ENCODE measurements around the gene ERGIC1. TPM values are rescaled to one million over a fixed set of nuclear protein-coding genes. Genes with fewer than 3 reads are reported as not detected.

The ERGIC1 gene
- total RNA-seq, 1 experiment from 2014 or later = 77.0 TPM

- Mint-ChIP-seq H3K27ac (no peak overlapping the region), H3K36me3 (ENCODE audit: insufficient read depth in 1 of 3, low read depth in 3 of 3) (peaks cover 0 to 7% (median 0%) of the 10 kb centered on the region in 3 experiments; a peak in 2 of 7 replicates), H3K27me3 (ENCODE audit: low read depth) (no peaks in the 10 kb centered on the region), H3K4me3 (no peak overlapping the region), H3K9me3 (no peaks in the 10 kb centered on the region), H3K4me1 (peaks cover 6% of the 10 kb centered on the region in 2 experiments)
- no peak overlapping the region for H3K9ac ChIP-seq (ENCODE audit: extremely low read depth, insufficient read length, low read length)
- peaks cover 5% of the 10 kb centered on the region for H3K79me1 ChIP-seq (ENCODE audit: insufficient read depth, low read depth, low read length, poor library complexity, severe bottlenecking)
- H3K27ac ChIP-seq (ENCODE audit: insufficient read length, low read depth, low read length) = no peak overlapping the region
- no peak overlapping the region for H2BK5ac ChIP-seq (ENCODE audit: insufficient read length, low read length)
- no peaks in the 10 kb centered on the region for H4K20me1 ChIP-seq (ENCODE audit: control insufficient read depth, insufficient read depth, insufficient read length)
- no peaks in the 10 kb centered on the region; the same call in 1 of the 2 replicates for H3K4me1 ChIP-seq (ENCODE audit: insufficient read depth, low read length)
- H2BK20ac ChIP-seq (ENCODE audit: low read depth, low read length, poor library complexity, severe bottlenecking) = no peak overlapping the region
- no peak for DNase-seq
- no peak overlapping the region for H2BK12ac ChIP-seq (ENCODE audit: insufficient read length, low read depth, low read length)
- no peak overlapping the region for H3K56ac ChIP-seq (ENCODE audit: insufficient read length, low read depth, low read length)
- H3K4ac ChIP-seq (ENCODE audit: low read depth, low read length) = no peak overlapping the region
- no peak overlapping the region for H3T11ph ChIP-seq (ENCODE audit: low read length)
- TF ChIP-seq CTCF (conservative IDR thresholded peaks at IDR 0.05) = no peak
- no peak overlapping the region for H2AFZ ChIP-seq (ENCODE audit: low read length)
- no peak overlapping the region for H3K14ac ChIP-seq (ENCODE audit: insufficient read depth, low read length)
- no peaks in the 10 kb centered on the region for H3K23me2 ChIP-seq (ENCODE audit: insufficient read length, low read depth, low read length, poor library complexity, severe bottlenecking)
- no peak overlapping the region for H2BK15ac ChIP-seq (ENCODE audit: low read depth, low read length)
- H3K27me3 ChIP-seq (ENCODE audit: insufficient read depth, low read length) = no peaks in the 10 kb centered on the region
- no peak overlapping the region for H4K5ac ChIP-seq (ENCODE audit: insufficient read length, low read depth, low read length)
- no peak overlapping the region for H2AK5ac ChIP-seq (ENCODE audit: insufficient read length, low read length)
- no peaks in the 10 kb centered on the region for H3K79me2 ChIP-seq (ENCODE audit: insufficient read depth, low read length)
- H3K4me2 ChIP-seq (ENCODE audit: insufficient read depth, insufficient read length, low read length) = no peak overlapping the region
- no peak overlapping the region for H3K18ac ChIP-seq (ENCODE audit: insufficient read length, low read depth, low read length)
- no peaks in the 10 kb centered on the region for H3K9me3 ChIP-seq (ENCODE audit: control insufficient read depth, low read depth, low read length)
- WGBS (ENCODE audit: extremely low coverage, insufficient read length, low lambda C conversion rate) = no CpG with 5 or more reads among the region's 8 CpGs
- no peak overlapping the region for H3K23ac ChIP-seq (ENCODE audit: insufficient read length, low read depth, low read length)
- H4K91ac ChIP-seq (ENCODE audit: insufficient read length, low read depth, low read length) = no peak overlapping the region
- H4K8ac ChIP-seq (replicated peaks; ENCODE audit: insufficient read length, low read depth, low read length) = no peak overlapping the region
- no peak overlapping the region for H2BK120ac ChIP-seq (ENCODE audit: low read depth, low read length, poor library complexity, severe bottlenecking)
Measured at GRCh38 chr5:172874647-172875504, 40.8 kb downstream of the ERGIC1 start.

Data from H9 (cell line).